Measurements from ENCODE around the gene TBC1D13. TPM values are rescaled to one million over a fixed set of nuclear protein-coding genes. Genes with fewer than 3 reads are reported as not detected.

The TBC1D13 gene
- total RNA-seq, 1 experiment from 2014 or later, result 10.9 TPM

GRCh38 chr9:128782669-128783068 lies 4.4 kb upstream of the TBC1D13 start:
- H3K4me1 Mint-ChIP-seq (ENCODE audit: insufficient read depth, unreplicated experiment), result no peaks in the 10 kb centered on the region
- DNase-seq (ENCODE audit: unreplicated experiment), result no peak
- H3K27me3 Mint-ChIP-seq (ENCODE audit: insufficient read depth, unreplicated experiment), result no peaks in the 10 kb centered on the region
- intact Hi-C loops (cut with micrococcal nuclease), result no loop called here
- POLR2A ChIA-PET, result interaction anchor here (0.6 to 2.3 kb wide), 6 partner anchors 9 to 162 kb away, joined by 3 to 8 read pairs (median 4); partner anchors contain the start of gene ZER1
- no TSS peak for BruUV-seq (replicated peaks)
- no peak overlapping the region for H3K4me3 Mint-ChIP-seq (ENCODE audit: unreplicated experiment)
- TF ChIP-seq, protein P1, sequence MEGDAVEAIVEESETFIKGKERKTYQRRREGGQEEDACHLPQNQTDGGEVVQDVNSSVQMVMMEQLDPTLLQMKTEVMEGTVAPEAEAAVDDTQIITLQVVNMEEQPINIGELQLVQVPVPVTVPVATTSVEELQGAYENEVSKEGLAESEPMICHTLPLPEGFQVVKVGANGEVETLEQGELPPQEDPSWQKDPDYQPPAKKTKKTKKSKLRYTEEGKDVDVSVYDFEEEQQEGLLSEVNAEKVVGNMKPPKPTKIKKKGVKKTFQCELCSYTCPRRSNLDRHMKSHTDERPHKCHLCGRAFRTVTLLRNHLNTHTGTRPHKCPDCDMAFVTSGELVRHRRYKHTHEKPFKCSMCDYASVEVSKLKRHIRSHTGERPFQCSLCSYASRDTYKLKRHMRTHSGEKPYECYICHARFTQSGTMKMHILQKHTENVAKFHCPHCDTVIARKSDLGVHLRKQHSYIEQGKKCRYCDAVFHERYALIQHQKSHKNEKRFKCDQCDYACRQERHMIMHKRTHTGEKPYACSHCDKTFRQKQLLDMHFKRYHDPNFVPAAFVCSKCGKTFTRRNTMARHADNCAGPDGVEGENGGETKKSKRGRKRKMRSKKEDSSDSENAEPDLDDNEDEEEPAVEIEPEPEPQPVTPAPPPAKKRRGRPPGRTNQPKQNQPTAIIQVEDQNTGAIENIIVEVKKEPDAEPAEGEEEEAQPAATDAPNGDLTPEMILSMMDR (IDR thresholded peaks at IDR 0.05; ENCODE audit: unreplicated experiment), result no peak
- no peak overlapping the region for H3K27ac Mint-ChIP-seq (ENCODE audit: low read depth, unreplicated experiment)
- peaks cover 7% of the 10 kb centered on the region for H3K9me3 Mint-ChIP-seq (ENCODE audit: unreplicated experiment)
- H3K36me3 Mint-ChIP-seq (ENCODE audit: insufficient read depth, unreplicated experiment), result no peaks in the 10 kb centered on the region
- CTCF ChIA-PET, result interaction anchor here (0.5 to 0.7 kb wide), 3 partner anchors 101 to 145 kb away, joined by 3 to 5 read pairs (median 3); no protein-coding TSS in a partner anchor

DNA sequence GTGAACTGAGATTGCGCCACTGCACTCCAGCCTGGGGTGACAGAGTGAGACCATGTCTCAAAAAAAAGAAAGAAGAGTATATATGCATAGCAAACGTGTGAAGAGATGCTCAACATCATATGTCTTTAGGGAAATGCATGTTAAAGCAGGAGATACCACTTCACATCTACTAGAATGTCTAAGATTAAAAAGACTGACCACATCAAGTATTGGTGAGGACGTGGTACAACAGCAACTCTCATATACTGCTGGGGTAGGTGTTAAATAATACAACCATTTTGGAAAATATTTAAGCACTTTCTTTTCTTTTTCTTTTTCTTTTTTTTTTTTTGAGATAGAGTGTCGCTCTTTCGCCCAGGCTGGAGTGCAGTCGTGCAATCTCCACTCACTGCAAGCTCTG lies 1.6 kb upstream of the TBC1D13 start:
- TF ChIP-seq, protein P1 (IDR thresholded peaks at IDR 0.05; ENCODE audit: unreplicated experiment), result no peak
- H3K4me1 Mint-ChIP-seq (ENCODE audit: insufficient read depth, unreplicated experiment), result no peaks in the 10 kb centered on the region
- BruUV-seq (replicated peaks), result no TSS peak
- ChIA-PET POLR2A (interaction anchor here (1.1 to 1.7 kb wide), 2 partner anchors 14 to 33 kb away, joined by 3 to 7 read pairs; partner anchors contain the start of gene ZER1), CTCF (interaction anchor here (0.7 kb wide), 1 partner anchor 218 kb away, joined by 3 read pairs; no protein-coding TSS in a partner anchor)
- H3K4me3 Mint-ChIP-seq (ENCODE audit: unreplicated experiment), result no peak overlapping the region
- peaks cover 7% of the 10 kb centered on the region for H3K9me3 Mint-ChIP-seq (ENCODE audit: unreplicated experiment)
- H3K27me3 Mint-ChIP-seq (ENCODE audit: insufficient read depth, unreplicated experiment), result no peaks in the 10 kb centered on the region
- no peak overlapping the region for H3K27ac Mint-ChIP-seq (ENCODE audit: low read depth, unreplicated experiment)
- intact Hi-C loops (cut with micrococcal nuclease), result no loop called here
- DNase-seq (ENCODE audit: unreplicated experiment), result no peak
- H3K36me3 Mint-ChIP-seq (ENCODE audit: insufficient read depth, unreplicated experiment), result peaks cover 1% of the 10 kb centered on the region

DNA sequence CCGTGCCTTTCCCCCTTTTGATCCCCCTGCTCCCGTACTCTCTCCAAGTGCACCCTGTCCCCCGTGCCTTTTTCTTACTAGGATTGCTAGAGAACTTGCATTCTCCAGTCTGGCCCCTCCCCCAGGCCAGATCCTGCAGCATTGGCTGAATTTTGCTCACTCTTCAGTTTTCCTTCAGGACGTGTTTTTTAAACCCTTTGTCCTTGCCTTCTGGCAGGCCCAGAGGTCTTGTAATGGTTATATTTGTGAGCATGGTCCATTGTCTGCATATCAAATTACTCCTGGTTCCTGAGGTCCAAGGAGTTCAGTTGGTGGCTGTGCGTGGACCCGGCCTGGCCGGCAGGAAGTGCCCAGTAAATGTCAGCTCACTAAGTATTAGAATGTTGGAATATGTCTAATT lies 606 bp downstream of the TBC1D13 start:
- POLR2A ChIA-PET, result interaction anchor here (0.6 to 2.5 kb wide), 6 partner anchors 16 to 165 kb away, joined by 4 to 30 read pairs (median 5); partner anchors contain the start of genes ENDOG, SPOUT1 and ZER1
- DNase-seq (ENCODE audit: unreplicated experiment), result peak; percentile 14
- H3K4me1 Mint-ChIP-seq (ENCODE audit: insufficient read depth, unreplicated experiment), result no peaks in the 10 kb centered on the region
- no peaks in the 10 kb centered on the region for H3K27me3 Mint-ChIP-seq (ENCODE audit: insufficient read depth, unreplicated experiment)
- H3K4me3 Mint-ChIP-seq (ENCODE audit: unreplicated experiment), result peak overlapping the region; percentile 90
- BruUV-seq (replicated peaks), result no TSS peak
- H3K36me3 Mint-ChIP-seq (ENCODE audit: insufficient read depth, unreplicated experiment), result peaks cover 17% of the 10 kb centered on the region
- H3K9me3 Mint-ChIP-seq (ENCODE audit: unreplicated experiment), result no peaks in the 10 kb centered on the region
- peak overlapping the region; percentile 85 for H3K27ac Mint-ChIP-seq (ENCODE audit: low read depth, unreplicated experiment)
- CTCF ChIA-PET, result interaction anchor here (0.6 to 2.4 kb wide), 4 partner anchors 14 to 967 kb away, joined by 3 to 18 read pairs (median 6); partner anchors contain the start of gene ENDOG
- TF ChIP-seq, protein P1 (IDR thresholded peaks at IDR 0.05; ENCODE audit: unreplicated experiment), result no peak
- intact Hi-C loops (cut with micrococcal nuclease), result loop anchor here (1.0 kb wide), 1 partner anchor 15 kb away; no protein-coding TSS in a partner anchor

DNA sequence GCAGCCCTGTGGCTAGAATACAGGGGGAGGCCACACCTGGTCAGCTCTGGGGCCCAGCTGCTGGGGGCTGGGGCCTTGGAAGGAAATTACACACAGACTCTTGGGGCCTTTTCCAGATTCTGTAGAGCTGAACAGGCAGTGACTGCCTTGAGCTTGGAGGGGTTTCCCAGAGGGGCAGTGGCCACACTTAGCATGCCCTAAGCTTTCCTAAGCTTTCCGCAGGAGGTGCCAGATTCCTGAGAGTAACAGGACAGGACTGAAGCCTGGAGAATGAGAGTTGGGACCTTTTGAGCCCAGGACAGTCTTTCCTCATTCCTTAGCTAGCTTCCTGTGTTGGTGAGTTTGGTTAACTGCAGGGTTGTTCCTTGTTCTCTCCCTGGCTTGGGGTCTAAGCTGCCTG lies 1.4 kb downstream of the TBC1D13 start:
- CTCF ChIA-PET, result interaction anchor here (0.5 to 2.4 kb wide), 6 partner anchors 13 to 819 kb away, joined by 3 to 18 read pairs (median 4); partner anchors contain the start of gene ENDOG
- H3K4me3 Mint-ChIP-seq (ENCODE audit: unreplicated experiment), result peak overlapping the region; percentile 90
- no peaks in the 10 kb centered on the region for H3K4me1 Mint-ChIP-seq (ENCODE audit: insufficient read depth, unreplicated experiment)
- no TSS peak for BruUV-seq (replicated peaks)
- H3K27ac Mint-ChIP-seq (ENCODE audit: low read depth, unreplicated experiment), result peak overlapping the region; percentile 23
- no peaks in the 10 kb centered on the region for H3K9me3 Mint-ChIP-seq (ENCODE audit: unreplicated experiment)
- POLR2A ChIA-PET, result interaction anchor here (0.6 to 2.5 kb wide), 7 partner anchors 11 to 164 kb away, joined by 4 to 30 read pairs (median 5); partner anchors contain the start of genes ENDOG, SPOUT1 and ZER1
- H3K27me3 Mint-ChIP-seq (ENCODE audit: insufficient read depth, unreplicated experiment), result no peaks in the 10 kb centered on the region
- intact Hi-C loops (cut with micrococcal nuclease), result no loop called here
- TF ChIP-seq, protein P1 (IDR thresholded peaks at IDR 0.05; ENCODE audit: unreplicated experiment), result no peak
- peaks cover 23% of the 10 kb centered on the region for H3K36me3 Mint-ChIP-seq (ENCODE audit: insufficient read depth, unreplicated experiment)
- no peak for DNase-seq (ENCODE audit: unreplicated experiment)

Data from MCF 10A (cell line).